ENCODE results near the gene CDAN1.

DNA sequence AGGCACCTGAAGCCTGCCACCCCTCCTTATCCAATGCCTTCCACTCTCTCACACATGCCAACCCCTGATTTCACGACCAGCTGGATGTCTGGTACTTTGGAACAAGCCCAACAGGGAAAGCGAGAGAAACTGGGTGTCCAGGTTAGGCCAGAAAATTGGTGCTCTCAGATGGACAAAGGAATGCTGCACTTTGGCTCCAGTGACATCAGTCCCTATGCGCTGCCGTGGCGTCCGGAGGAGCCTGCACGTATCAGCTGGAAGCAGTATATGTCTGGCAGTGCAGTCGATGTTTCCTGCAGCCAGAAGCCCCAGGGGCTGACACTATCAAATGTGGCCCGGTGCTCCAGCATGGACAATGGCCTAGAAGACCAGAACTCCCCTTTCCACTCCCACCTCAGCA lies 45.2 kb downstream of the CDAN1 start:
- TF ChIP-seq ZNF274 (IDR thresholded peaks at IDR 0.05; ENCODE audit: low read depth, low read length) = no peak
- TF ChIP-seq YY1 (IDR thresholded peaks at IDR 0.05; ENCODE audit: insufficient read depth, insufficient read length) = no peak

All from NT2/D1 (cell line).